Iris pigment epithelial cell (primary cell): ENCODE results near the gene IPO13.

Experiments
- DNase-seq: peaks from one replicate; pipeline ENCODE4 v3.0.0-alpha.2; 2011; ENCODE audit warnings: low read depth

Gene IPO13

GRCh38 chr1:44012941-44013609, 66.3 kb downstream of the IPO13 start:
- DNase-seq = no peak

- no peak for DNase-seq
Measured at GRCh38 chr1:44013949-44014348, 67.2 kb downstream of the IPO13 start.

GRCh38 chr1:44014365-44015104, 67.8 kb downstream of the IPO13 start:
- no peak for DNase-seq

- no peak for DNase-seq
Measured at GRCh38 chr1:44015206-44015605, 68.5 kb downstream of the IPO13 start.

- DNase-seq = no peak
Measured at GRCh38 chr1:44016041-44016889, 69.5 kb downstream of the IPO13 start.

- DNase-seq = no peak
Measured at GRCh38 chr1:44016890-44017400, 70.2 kb downstream of the IPO13 start.
